Right atrium auricular region (tissue), 2 donors: ENCODE results near the gene C9. TPM values are rescaled to one million over a fixed set of nuclear protein-coding genes. Genes with fewer than 3 reads are reported as not detected.
"Not testable (repeated sequence)": the region's sequence is repeated elsewhere in the genome, so short reads cannot be mapped to it uniquely, and the experiment has no call there.

Experiments used
- DNase-seq: peaks from one replicate; pipeline ENCODE4 v3.0.0-alpha.2; 2019; ENCODE audit warnings: low spot score
- H3K27ac ChIP-seq, 2 donors: fragments of 200-600 bp; sonication (generic); 1 replicate in 1 of 2; 2 replicates in 1 of 2; pipeline ENCODE4 v1.5.1; 2016 to 2019
- H3K27me3 ChIP-seq, 2 donors: fragments of 200-600 bp; sonication (generic); one replicate each; pipeline versions ENCODE4 v1.5.1 to v1.6.0; 2017 to 2019
- H3K36me3 ChIP-seq: fragments of 200-600 bp; sonication (generic); one replicate; pipeline ENCODE4 v1.5.1; 2016
- H3K4me1 ChIP-seq, 2 donors: fragments of 200-600 bp; sonication (generic); one replicate each; pipeline versions ENCODE4 v1.5.1 to v1.6.0; 2017 to 2019
- H3K4me3 ChIP-seq, 2 donors: fragments of 200-600 bp; sonication (generic); 1 replicate in 1 of 2; 2 replicates in 1 of 2; pipeline ENCODE4 v1.5.1; 2017 to 2019; ENCODE audit warnings: mild to moderate bottlenecking in 1 of 2, moderate library complexity in 1 of 2
- H3K9me3 ChIP-seq, 2 donors: fragments of 200-600 bp; sonication (generic); one replicate each; pipeline ENCODE4 v1.5.1; 2019
- total RNA-seq, 2 donors: library from RNA; depleted of rRNA; stranded (reverse); fragments of >200 nt; gene quantifications; one replicate each; pipeline ENCODE4 v1.1.0, GENCODE V29; 2016
- TF ChIP-seq, protein P1 (sequence below), 2 donors: fragments of 200-600 bp; sonication (generic); IDR thresholded peaks; one replicate each; pipeline ENCODE4 v1.5.1; 2019; ENCODE audit warnings: antibody characterized with exemption in 2 of 2

The C9 gene
- total RNA-seq, 2 donors from 2014 or later = not detected

- Histone ChIP-seq H3K4me3 (no peak overlapping the region), H3K36me3 (no peaks in the 10 kb centered on the region), H3K9me3 (no peaks in the 10 kb centered on the region), H3K27ac (no peak overlapping the region), H3K4me1 (no peaks in the 10 kb centered on the region), H3K27me3 (no peaks in the 10 kb centered on the region)
- TF ChIP-seq, protein P1, sequence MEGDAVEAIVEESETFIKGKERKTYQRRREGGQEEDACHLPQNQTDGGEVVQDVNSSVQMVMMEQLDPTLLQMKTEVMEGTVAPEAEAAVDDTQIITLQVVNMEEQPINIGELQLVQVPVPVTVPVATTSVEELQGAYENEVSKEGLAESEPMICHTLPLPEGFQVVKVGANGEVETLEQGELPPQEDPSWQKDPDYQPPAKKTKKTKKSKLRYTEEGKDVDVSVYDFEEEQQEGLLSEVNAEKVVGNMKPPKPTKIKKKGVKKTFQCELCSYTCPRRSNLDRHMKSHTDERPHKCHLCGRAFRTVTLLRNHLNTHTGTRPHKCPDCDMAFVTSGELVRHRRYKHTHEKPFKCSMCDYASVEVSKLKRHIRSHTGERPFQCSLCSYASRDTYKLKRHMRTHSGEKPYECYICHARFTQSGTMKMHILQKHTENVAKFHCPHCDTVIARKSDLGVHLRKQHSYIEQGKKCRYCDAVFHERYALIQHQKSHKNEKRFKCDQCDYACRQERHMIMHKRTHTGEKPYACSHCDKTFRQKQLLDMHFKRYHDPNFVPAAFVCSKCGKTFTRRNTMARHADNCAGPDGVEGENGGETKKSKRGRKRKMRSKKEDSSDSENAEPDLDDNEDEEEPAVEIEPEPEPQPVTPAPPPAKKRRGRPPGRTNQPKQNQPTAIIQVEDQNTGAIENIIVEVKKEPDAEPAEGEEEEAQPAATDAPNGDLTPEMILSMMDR (IDR thresholded peaks at IDR 0.05) = peak in 1 of 2 donors; percentile 8
- no peak for DNase-seq
These were observed 81.7 kb downstream of the C9 start for GRCh38 chr5:39282561-39282960.

DNA sequence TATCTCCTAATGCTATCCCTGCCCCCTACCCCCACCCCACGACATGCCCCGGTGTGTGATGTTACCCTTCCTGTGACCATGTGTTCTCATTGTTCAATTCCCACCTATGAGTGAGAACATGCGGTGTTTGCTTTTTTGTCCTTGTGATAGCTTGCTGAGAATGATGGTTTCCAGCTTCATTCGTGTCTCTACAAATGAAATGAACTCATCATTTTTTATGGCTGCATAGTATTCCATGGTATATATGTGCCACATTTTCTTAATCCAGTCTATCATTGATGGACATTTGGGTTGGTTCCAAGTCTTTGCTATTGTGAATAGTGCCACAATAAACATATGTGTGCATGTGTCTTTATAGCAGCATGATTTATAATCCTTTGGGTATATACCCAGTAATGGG is 88.4 kb downstream of the C9 start:
- H3K4me3 ChIP-seq, H3K9me3 ChIP-seq, H3K27ac ChIP-seq, H3K27me3 ChIP-seq, H3K36me3 ChIP-seq, H3K4me1 ChIP-seq, DNase-seq: not testable (repeated sequence)

DNA sequence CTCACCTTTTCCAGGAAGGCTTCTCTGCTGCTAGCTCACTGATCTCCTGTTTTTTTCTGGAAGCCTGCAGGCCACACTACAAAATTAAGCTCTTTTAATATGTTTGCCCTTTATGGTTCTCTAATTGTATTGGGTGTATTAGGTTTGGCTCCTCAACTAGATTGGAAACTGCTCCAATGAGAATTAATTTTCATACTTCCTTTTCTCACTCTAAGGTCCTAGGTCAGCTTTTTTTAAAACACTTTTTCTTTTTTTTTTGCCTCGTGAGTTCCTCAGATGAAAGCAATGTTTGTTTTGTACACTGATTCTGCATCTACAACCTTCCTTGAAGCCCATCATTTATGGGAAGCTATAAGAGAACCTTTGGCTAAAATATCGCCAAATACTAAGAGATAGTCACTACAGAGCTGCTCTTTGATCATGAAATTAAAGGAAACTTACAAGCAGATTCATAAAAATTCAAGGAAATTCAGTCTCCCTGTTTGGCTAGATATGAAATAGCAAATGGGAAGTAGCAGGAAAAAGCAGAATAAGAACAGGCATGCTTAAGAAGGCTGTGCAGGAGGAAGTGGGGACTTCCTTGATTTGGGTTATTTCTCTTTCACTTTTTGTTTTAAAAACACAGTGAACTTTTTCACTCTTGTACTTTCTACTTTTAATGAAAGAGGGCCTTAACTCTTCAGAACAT is 89.8 kb downstream of the C9 start:
- Histone ChIP-seq H3K27ac (peak overlapping the region in 1 of 2 donors; percentile 21), H3K9me3 (no peaks in the 10 kb centered on the region), H3K4me1 (no peaks in the 10 kb centered on the region), H3K4me3 (peak overlapping the region in 1 of 2 donors; percentile 13), H3K27me3 (no peaks in the 10 kb centered on the region), H3K36me3 (no peaks in the 10 kb centered on the region)
- DNase-seq = no peak
- TF ChIP-seq, protein P1 (IDR thresholded peaks at IDR 0.05) = no peak

DNA sequence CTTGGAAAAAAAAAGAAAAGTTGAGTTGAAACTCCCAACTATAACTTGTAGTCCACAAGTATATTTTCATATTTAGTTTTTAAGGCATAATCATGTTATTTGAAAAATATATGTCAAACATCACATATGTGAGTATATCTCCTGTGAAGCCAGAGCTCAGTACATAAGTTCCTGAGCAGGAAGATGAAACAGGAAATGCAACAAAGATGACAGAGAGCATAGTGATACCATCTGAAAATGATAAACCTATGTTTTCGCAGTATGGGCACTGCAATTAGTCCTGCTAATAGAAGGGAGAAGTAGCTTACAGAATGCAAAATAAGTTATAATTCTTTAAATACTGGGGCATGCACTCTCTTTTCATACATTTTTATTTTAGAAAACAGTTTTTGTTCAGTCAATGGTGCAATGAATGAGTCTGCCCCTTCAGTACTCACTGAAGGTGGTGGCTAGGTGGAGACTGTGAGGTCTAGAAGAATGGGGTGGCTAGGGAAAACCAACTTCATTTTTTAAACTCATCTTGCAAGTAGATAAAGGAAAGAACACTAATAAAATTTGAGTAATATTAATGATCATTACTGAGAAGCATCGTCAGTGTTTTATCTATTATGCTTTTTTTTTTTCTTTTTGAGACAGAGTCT is 90.9 kb downstream of the C9 start:
- Histone ChIP-seq H3K27me3 (no peaks in the 10 kb centered on the region), H3K27ac (no peak overlapping the region), H3K4me1 (no peaks in the 10 kb centered on the region), H3K9me3 (no peaks in the 10 kb centered on the region), H3K4me3 (no peak overlapping the region), H3K36me3 (no peaks in the 10 kb centered on the region)
- TF ChIP-seq, protein P1 (IDR thresholded peaks at IDR 0.05) = no peak
- DNase-seq = no peak

DNA sequence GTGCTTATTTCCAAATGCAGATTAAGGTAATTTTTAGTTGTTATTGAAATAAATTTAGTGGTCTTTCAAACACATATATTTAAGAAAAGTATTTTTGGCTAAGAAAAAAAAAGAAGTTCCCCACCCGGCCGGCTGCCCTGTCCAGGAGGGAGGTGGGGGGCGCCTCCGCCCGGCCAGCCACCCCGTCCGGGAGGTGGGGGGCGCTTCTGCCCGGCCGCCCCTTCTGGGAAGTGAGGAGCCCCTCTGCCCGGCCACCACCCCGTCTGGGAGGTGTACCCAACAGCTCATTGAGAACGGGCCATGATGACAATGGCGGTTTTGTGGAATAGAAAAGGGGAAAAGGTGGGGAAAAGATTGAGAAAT is 91.4 kb downstream of the C9 start:
- H3K27me3 ChIP-seq, H3K27ac ChIP-seq, H3K4me3 ChIP-seq, DNase-seq, H3K9me3 ChIP-seq, H3K36me3 ChIP-seq, H3K4me1 ChIP-seq: not testable (repeated sequence)

DNA sequence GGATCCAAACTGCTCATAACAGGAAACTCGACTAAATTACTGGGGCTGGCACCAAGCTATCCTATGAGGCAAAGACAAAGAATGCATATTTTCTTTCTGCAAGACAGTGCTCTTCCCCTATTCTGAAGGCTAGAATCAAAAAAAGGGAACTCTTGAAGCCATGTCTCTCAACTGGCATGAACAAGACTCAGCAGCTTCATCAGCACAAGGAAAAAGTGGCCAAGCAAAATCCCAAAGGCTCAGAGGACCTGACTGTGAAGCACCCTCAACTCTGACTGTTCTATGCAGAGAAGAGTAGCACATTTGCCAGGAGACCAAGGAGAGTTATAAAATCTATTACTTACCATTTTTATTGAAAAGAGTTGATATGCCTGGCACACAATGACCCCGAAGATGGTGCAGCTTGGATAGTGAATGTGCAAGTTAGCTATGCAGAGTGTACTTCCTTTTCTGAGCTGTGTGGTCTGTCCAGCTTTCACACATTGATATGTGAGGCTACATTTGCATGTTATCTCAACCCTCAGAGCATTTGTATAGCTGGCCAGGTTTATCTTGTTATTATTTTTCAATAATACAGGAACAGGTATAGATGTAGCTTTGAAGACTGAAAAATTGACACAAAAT is 94.0 kb downstream of the C9 start:
- H3K36me3 ChIP-seq = no peaks in the 10 kb centered on the region
- no peaks in the 10 kb centered on the region for H3K4me1 ChIP-seq
- TF ChIP-seq, protein P1 (IDR thresholded peaks at IDR 0.05) = no peak
- DNase-seq = no peak
- no peaks in the 10 kb centered on the region for H3K27me3 ChIP-seq
- H3K27ac ChIP-seq = no peak overlapping the region
- H3K9me3 ChIP-seq = no peaks in the 10 kb centered on the region
- H3K4me3 ChIP-seq = no peak overlapping the region
